Activated CD4-positive, alpha-beta T cell treated with anti-CD3 and anti-CD28 coated beads for 48 hours (primary cell): ENCODE measurements around the gene GIMAP8.
"Not testable (repeated sequence)": the region's sequence is repeated elsewhere in the genome, so short reads cannot be mapped to it uniquely, and the experiment has no call there.

ENCODE experiments used
- DNase-seq: peaks from one replicate; pipeline ENCODE4 v3.0.0-alpha.2; 2020

Gene GIMAP8

DNA sequence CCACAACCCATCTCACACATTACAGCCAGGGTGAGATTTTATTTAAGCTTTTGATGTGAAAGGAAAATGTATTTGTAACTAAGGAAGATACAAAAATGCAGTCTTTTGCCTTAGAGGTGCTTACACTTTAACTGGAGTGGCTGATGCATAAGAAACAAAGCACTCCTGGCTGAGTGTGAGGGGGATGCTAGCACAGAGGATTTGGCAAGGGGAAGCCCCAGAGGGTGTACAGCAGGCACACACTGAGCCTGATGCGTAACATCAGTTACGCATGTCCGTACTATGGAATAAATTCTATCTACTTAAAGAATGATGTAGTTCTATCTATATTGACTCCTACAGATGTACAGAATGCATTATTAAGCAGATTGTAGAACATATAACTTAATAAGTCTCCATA lies 17.8 kb downstream of the GIMAP8 start:
- no peak for DNase-seq

- DNase-seq = no peak
Measured at GRCh38 chr7:150471886-150472285, 21.5 kb downstream of the GIMAP8 start.

- no peak for DNase-seq
Measured at GRCh38 chr7:150473902-150474301, 23.5 kb downstream of the GIMAP8 start.

GRCh38 chr7:150476285-150476684 lies 25.9 kb downstream of the GIMAP8 start:
- no peak for DNase-seq

GRCh38 chr7:150476819-150477631 lies 26.6 kb downstream of the GIMAP8 start:
- DNase-seq = peak; percentile 65

DNA sequence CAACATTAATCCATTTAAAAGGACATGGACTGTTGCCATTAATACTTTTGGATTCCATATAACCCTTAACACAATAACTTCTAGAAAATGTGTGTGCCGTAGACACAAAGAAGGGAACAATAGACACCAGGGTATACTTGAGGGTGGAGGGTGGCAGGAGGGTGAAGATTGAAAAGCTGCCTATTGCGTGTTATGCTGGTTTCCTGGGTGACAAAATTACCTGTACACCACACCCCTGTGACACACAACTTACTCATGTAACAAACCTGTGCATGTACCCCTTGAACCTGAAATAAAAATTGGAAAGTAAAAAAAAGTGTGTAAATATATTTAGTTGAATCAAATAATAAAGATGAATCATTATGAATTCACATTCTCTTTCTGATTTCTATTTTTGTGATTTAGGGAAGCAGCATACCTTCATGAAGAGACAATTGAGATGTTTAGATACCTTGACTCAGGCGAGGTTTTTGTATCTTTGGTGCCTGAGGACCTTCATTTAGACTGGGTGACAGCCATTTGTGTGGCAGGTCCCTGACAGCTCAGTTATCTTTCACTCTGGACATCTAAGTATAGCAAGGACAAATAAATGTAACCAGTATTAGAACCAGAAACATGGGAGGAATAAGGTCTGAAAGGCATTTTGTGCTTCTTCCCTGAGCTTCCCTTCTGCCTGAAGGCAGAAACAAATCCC lies 28.7 kb downstream of the GIMAP8 start:
- DNase-seq = no peak

- DNase-seq = peak; percentile 45
Measured at GRCh38 chr7:150481186-150481920, 30.9 kb downstream of the GIMAP8 start.

DNA sequence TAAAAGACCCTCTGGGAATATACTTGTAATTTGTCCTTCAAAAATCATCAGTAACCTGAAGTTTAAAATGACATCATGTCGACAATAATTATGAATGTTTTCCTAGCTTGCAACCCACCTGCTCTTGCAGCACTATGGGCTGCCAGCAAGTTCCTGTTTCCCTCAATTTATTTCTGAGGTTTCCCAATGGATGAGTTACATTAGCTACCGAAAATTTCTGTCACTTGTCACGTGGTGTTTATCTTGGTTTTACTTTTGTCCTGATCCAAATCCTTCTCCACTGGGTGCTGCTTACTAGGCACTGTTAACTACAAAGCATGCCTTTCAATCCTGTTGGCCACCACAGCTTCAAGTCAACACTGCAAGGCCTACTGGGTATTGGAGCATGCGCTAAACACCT lies 31.5 kb downstream of the GIMAP8 start:
- no peak for DNase-seq

DNA sequence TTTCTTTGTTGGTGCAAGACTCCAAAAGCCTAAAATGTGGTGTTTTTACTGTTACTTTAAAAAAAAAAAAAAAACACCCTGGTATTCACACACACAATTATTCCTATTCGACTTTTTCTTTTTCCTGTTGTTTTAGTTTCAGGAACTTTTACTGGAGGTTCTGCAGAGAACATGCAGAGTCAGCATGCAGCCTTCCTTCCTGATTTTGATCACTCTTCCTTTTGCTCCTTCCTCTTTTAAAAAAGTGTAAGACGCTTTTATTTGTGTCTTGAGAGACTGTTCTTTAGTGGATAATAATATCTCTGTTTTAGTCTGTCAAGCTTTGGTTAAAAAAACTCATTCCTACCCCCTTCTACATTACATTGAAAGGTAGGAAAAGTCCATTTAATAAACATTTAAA lies 33.1 kb downstream of the GIMAP8 start:
- DNase-seq = not testable (repeated sequence)

- not testable (repeated sequence) for DNase-seq
Measured at GRCh38 chr7:150484071-150484470, 33.6 kb downstream of the GIMAP8 start.

GRCh38 chr7:150487625-150488024 lies 37.2 kb downstream of the GIMAP8 start:
- DNase-seq = no peak

DNA sequence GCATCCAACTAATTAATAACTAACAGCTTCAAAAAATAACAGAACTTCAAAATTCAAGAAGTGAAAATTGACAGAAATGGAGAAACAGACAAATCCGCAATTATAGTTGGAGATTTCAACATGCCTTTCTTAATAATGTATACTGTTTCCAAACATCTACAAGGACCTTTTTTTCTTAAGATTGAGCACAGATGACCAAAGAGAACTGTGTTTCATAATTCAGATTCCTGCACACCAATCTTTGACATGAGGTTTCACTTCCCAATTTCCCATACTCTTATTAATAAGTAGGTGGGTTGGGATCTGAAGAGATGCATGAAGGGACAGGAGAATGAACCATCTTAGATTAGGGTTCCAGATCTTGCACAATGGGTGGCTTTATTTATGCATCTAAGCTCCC lies 39.4 kb downstream of the GIMAP8 start:
- DNase-seq = no peak

- DNase-seq = not testable (repeated sequence)
Measured at GRCh38 chr7:150493442-150493841, 43.0 kb downstream of the GIMAP8 start.

DNA sequence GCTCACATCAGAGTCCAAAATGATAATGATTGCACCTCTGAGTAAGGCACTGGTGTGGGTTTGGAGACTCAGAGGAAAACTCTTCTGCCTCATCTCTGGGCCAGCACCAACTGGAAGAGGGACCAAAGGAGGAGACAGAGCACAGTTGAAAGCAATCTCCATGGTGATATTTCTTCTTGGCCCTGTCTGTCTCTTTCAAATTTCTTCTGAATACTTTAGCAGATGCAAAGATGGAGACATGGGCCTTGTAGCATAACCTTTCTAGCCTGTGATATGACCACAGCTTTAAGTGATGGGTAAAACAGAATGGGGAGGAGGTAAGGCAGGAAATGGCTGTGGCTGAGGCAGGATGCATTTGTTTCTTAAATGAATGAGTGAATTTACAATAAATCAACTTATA lies 52.1 kb downstream of the GIMAP8 start:
- DNase-seq = no peak

DNA sequence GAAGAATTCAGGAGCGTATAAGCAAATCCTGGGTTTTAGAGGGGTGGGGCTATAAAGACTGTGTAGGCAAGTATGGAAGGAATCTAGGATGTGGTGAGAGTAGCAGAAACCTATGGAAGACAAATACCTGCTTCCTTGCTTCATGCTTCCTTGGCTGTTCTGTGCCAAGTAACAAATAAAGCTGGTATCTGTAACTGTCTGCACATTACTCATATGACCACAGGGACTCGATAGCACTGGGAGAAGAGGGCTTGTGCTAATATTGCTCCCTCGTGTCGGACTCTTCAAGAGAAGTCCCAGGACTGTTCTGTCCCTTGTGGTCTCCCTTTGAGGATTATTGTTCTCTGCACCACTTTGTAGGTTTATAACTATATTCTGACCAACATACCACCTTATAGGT lies 52.7 kb downstream of the GIMAP8 start:
- DNase-seq = no peak

DNA sequence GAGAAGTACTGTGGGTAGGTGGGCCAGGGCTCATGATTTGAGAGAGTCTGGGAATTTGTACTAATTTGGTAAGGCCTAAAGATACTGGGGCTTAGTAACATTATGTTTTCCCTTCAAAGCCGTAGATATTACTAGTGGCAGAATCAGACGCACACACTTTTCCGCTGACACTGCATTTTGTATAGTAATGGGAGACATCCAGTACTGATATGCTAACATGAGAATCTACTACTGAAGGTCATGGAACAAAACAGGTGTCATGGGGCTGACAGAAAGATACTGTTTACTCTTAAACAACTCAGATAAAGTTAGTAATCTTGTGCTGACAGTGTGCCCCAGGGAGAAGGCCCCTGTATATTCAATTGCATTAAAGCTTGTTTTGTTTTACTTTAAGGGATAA lies 53.2 kb downstream of the GIMAP8 start:
- DNase-seq = peak; percentile 43

- no peak for DNase-seq
Measured at GRCh38 chr7:150507947-150508602, 57.6 kb downstream of the GIMAP8 start.

GRCh38 chr7:150511048-150511447 lies 60.6 kb downstream of the GIMAP8 start:
- DNase-seq = no peak

DNA sequence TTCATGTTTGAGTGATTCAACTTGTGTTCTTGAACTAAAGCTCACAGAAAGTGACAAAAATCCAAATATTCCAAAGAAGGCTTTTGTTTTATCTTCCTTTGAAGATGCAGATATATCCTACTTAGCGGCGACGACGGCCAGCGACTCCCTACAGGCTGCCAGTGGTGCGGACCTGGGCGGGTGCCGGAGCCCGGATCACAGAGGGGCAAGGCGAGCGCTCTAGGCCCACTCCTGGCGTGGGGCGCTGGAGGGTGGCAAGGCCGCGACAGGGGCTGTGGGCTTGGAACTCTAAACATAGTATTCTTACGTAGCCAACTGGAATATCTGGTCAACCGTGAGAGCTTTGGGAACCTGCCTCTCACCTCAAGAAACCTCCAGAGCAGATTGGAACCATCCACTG lies 63.3 kb downstream of the GIMAP8 start:
- DNase-seq = no peak

DNA sequence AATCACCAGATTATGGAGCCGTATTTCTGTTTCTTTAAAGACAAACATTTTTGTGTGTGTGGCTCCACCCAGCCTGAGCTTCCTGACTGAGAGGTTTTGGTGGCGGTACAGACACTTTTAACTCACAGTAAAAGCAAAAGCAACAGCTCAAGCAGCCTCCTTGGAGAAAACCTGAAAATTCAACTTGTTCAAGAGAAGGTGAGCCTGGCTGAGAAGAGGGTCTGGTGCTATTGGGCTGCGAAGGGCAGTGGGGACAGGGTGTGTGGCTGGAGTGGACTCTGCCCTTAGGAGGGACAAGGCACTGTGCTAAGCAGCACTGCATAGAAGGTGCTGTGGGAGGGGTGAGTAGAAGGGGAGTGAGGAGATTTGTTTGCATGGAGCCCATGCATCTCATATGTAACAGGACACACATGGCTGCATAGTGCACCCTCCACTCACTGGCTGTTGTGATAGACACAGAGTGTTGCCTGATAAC lies 64.4 kb downstream of the GIMAP8 start, which contains the start of gene GIMAP7:
GIMAP7 (plus strand) TSS at position 125 of the 475 bp plus-strand sequence. CDS start 5,103 bp downstream, outside the sequence.
- DNase-seq = peak; percentile 62

DNA sequence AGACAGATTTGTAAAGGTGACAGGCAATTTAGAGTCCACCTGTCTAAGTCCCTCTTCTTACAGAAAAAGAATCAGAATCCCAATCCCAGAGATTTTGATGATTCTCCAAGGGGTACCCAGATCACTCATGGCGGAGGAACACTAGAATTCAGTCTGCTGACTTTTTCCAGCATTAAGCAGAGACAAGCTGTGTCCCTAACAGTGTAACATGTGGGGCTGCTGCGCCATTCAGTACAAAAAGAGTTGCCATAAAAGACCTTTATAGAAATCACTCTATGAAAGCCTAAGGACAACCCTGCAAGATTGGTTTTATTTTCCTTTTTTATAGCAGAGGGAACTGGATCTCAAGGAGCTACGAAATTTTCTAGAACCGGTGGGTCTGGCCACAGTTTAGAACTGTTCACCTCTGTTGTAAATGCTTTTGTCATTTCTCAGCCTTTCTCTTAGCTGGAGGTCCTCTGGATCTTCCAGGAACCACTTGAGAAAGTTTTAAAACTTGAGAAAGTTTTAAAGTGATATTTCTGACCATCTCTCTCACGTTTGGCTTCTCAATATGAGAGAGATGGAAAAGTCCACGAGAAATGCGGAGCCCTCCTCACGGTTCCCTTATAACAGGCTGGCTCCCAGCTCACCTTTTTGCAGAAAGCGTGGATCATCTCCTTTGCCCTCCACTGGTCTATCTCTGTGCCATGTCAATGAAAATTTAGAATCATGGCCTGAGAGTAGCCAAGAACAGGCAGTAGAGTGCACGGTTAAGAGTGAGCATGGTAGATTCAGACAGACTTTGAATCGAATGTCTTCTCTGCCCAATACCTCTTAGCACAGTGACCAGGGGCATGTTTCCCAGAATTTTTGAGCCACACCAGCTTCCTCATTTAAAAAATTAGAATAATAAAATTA lies 65.1 kb downstream of the GIMAP8 start:
- no peak for DNase-seq
